PC-9 (cell line): ENCODE measurements around the gene HBP1. TPM values are rescaled to one million over a fixed set of nuclear protein-coding genes. Genes with fewer than 3 reads are reported as not detected.

Experiments
- BruUV-seq: library from RNA; stranded (reverse); fragments of 400-500 nt; replicated peaks from 2 replicates; lab custom pipeline; 2021; lab: Mats Ljungman, UMichigan
- CTCF ChIA-PET: fragments of 300-600 bp; sonication (Branson Sonifier 250); formaldehyde crosslinking; loops from one replicate; lab custom pipeline; 2022; ENCODE audit warnings: antibody characterized with exemption; lab: Charles Lee
- POLR2A ChIA-PET: fragments of 300-600 bp; sonication (Branson Sonifier 250); formaldehyde crosslinking; loops from one replicate; lab custom pipeline; 2022; ENCODE audit warnings: antibody characterized with exemption; ENCODE audit not compliant: unreplicated experiment; lab: Charles Lee
- DNase-seq, 2 experiments: peaks; one replicate each; pipeline versions ENCODE4 v3.0.0 to v3.0.0-alpha.2; 2015 to 2022; ENCODE audit warnings: mixed read lengths in 1 of 2
- H2AFZ ChIP-seq: fragments of 200-600 bp; sonication (generic); 2 replicates; pipeline ENCODE4 v1.8.1; 2017; ENCODE audit warnings: antibody characterized with exemption
- H3F3A ChIP-seq: fragments of 200-600 bp; sonication (generic); 2 replicates; pipeline ENCODE4 v1.8.1; 2017; ENCODE audit warnings: antibody characterized with exemption, mild to moderate bottlenecking, low read depth; ENCODE audit not compliant: insufficient read depth
- H3K27ac ChIP-seq: fragments of 200-600 bp; sonication (generic); 2 replicates; pipeline ENCODE4 v1.6.1; 2016; ENCODE audit warnings: mixed run types
- H3K27me3 ChIP-seq: fragments of 200-600 bp; sonication (generic); 2 replicates; pipeline ENCODE4 v1.6.1; 2016; ENCODE audit warnings: low read depth, mixed run types; ENCODE audit not compliant: insufficient read depth
- H3K36me3 ChIP-seq: fragments of 200-600 bp; sonication (generic); 2 replicates; pipeline ENCODE4 v1.6.1; 2016; ENCODE audit warnings: low read depth, mixed run types
- H3K4me1 ChIP-seq: fragments of 200-600 bp; sonication (generic); replicated peaks from 2 replicates; pipeline ENCODE4 v1.6.1; 2016; ENCODE audit warnings: mixed run types; ENCODE audit not compliant: insufficient read depth
- H3K4me2 ChIP-seq: fragments of 200-600 bp; sonication (generic); 2 replicates; pipeline ENCODE4 v1.6.1; 2017; ENCODE audit warnings: mixed run types
- H3K4me3 ChIP-seq: fragments of 200-600 bp; sonication (generic); 2 replicates; pipeline ENCODE4 v1.6.1; 2016; ENCODE audit warnings: mixed run types
- H3K79me2 ChIP-seq: fragments of 200-600 bp; sonication (generic); 2 replicates; pipeline ENCODE4 v1.6.1; 2017; ENCODE audit warnings: low read depth, mixed run types
- H3K9me2 ChIP-seq: fragments of 200-600 bp; sonication (generic); 2 replicates; pipeline ENCODE4 v1.8.1; 2017; ENCODE audit warnings: mild to moderate bottlenecking; ENCODE audit not compliant: insufficient read depth
- H3K9me3 ChIP-seq: fragments of 200-600 bp; sonication (generic); 2 replicates; pipeline ENCODE4 v1.8.1; 2016; ENCODE audit warnings: low read depth; ENCODE audit not compliant: insufficient read depth
- H4K20me1 ChIP-seq: fragments of 200-600 bp; sonication (generic); 2 replicates; pipeline ENCODE4 v1.8.1; 2017; ENCODE audit not compliant: insufficient read depth
- CTCF ChIP-seq: fragments of 200-600 bp; sonication (generic); conservative IDR thresholded peaks from 2 replicates; pipeline ENCODE4 v1.6.1; 2017; ENCODE audit warnings: mixed run types, antibody characterized with exemption, mild to moderate bottlenecking, moderate library complexity
- EZH2 ChIP-seq: fragments of 200-600 bp; sonication (generic); IDR thresholded peaks from 2 replicates; pipeline ENCODE4 v1.8.0; 2017; ENCODE audit warnings: antibody characterized with exemption, low read depth
- intact Hi-C: fragments of 100-400 bp; cut with micrococcal nuclease; formaldehyde crosslinking; loops from one replicate; pipeline ENCODE4 v1.10.0; 2022; ENCODE audit not compliant: unreplicated experiment
- total RNA-seq: library from RNA; stranded (reverse); gene quantifications from 2 replicates; pipeline ENCODE4 v1.2.3, GENCODE V29; 2021

HBP1 gene
- total RNA-seq, 1 experiment from 2014 or later: 60.0 TPM

- BruUV-seq: no TSS peak
- no peaks in the 10 kb centered on the region; the same call in 1 of the 2 replicates for H3K4me1 ChIP-seq
- no peak overlapping the region for H2AFZ ChIP-seq
- no peaks in the 10 kb centered on the region for H3K27me3 ChIP-seq
- no peaks in the 10 kb centered on the region for H3K9me3 ChIP-seq
- H3F3A ChIP-seq: no peaks in the 10 kb centered on the region
- TF ChIP-seq EZH2 (no peak), CTCF (no peak)
- H3K27ac ChIP-seq: no peak overlapping the region
- ChIA-PET POLR2A (no interaction called here), CTCF (no interaction called here)
- no peaks in the 10 kb centered on the region for H3K9me2 ChIP-seq
- H3K4me2 ChIP-seq: no peak overlapping the region
- H3K36me3 ChIP-seq: 0 out of 2 replicates have a peak, but pooled peaks cover 3% of the 10 kb centered on the region
- intact Hi-C loops: no loop called here
- no peaks in the 10 kb centered on the region for H4K20me1 ChIP-seq
- no peak overlapping the region for H3K4me3 ChIP-seq
- no peaks in the 10 kb centered on the region for H3K79me2 ChIP-seq
- no peak for DNase-seq
Observed at GRCh38 chr7:107158028-107158427, 10.8 kb upstream of the HBP1 start.

GRCh38 chr7:107160389-107160788, 8.4 kb upstream of the HBP1 start:
- no peak for TF ChIP-seq CTCF
- no peak for TF ChIP-seq EZH2
- H3K27ac ChIP-seq: no peak overlapping the region
- H3K36me3 ChIP-seq: 0 out of 2 replicates have a peak, but pooled peaks cover 3% of the 10 kb centered on the region
- no peaks in the 10 kb centered on the region for H3K79me2 ChIP-seq
- H2AFZ ChIP-seq: no peak overlapping the region
- no peak for DNase-seq
- no peaks in the 10 kb centered on the region for H3F3A ChIP-seq
- BruUV-seq: no TSS peak
- H4K20me1 ChIP-seq: no peaks in the 10 kb centered on the region
- no peak overlapping the region for H3K4me3 ChIP-seq
- no peak overlapping the region for H3K4me2 ChIP-seq
- no peaks in the 10 kb centered on the region for H3K9me2 ChIP-seq
- ChIA-PET CTCF (no interaction called here), POLR2A (no interaction called here)
- no peaks in the 10 kb centered on the region for H3K9me3 ChIP-seq
- peaks cover 7% of the 10 kb centered on the region for H3K4me1 ChIP-seq
- intact Hi-C loops: no loop called here
- H3K27me3 ChIP-seq: no peaks in the 10 kb centered on the region

- no peaks in the 10 kb centered on the region for H4K20me1 ChIP-seq
- CTCF ChIA-PET: interaction anchor here (0.6 kb wide), 1 partner anchor 58 kb away, joined by 3 read pairs; no protein-coding TSS in a partner anchor
- peaks cover 13% of the 10 kb centered on the region for H3K4me1 ChIP-seq
- no peaks in the 10 kb centered on the region for H3F3A ChIP-seq
- H3K4me2 ChIP-seq: no peak overlapping the region
- no peaks in the 10 kb centered on the region for H3K79me2 ChIP-seq
- TF ChIP-seq CTCF: no peak
- TF ChIP-seq EZH2: no peak
- intact Hi-C loops: no loop called here
- H3K27me3 ChIP-seq: no peaks in the 10 kb centered on the region
- no peak overlapping the region for H3K4me3 ChIP-seq
- 0 out of 2 replicates have a peak, but pooled peaks cover 4% of the 10 kb centered on the region for H3K9me2 ChIP-seq
- H3K36me3 ChIP-seq: 0 out of 2 replicates have a peak, but pooled peaks cover 3% of the 10 kb centered on the region
- no TSS peak for BruUV-seq
- no peak for DNase-seq
- H3K27ac ChIP-seq: no peak overlapping the region
- POLR2A ChIA-PET: interaction anchor here (0.6 kb wide), 1 partner anchor 9 kb away, joined by 4 read pairs; no protein-coding TSS in a partner anchor
- no peak overlapping the region for H2AFZ ChIP-seq
- H3K9me3 ChIP-seq: no peaks in the 10 kb centered on the region
Observed at GRCh38 chr7:107161415-107161814, 7.4 kb upstream of the HBP1 start.
